Skeletal muscle satellite cell (primary cell): Measurements from ENCODE around the gene C12orf56.
"Not testable (repeated sequence)": the region's sequence is repeated elsewhere in the genome, so short reads cannot be mapped to it uniquely, and the experiment has no call there.

Source experiments
- H3K27me3 ChIP-seq: 2 replicates; pipeline ENCODE4 v1.7.0; 2013; ENCODE audit warnings: low read length; ENCODE audit not compliant: control insufficient read depth, insufficient read depth
- H3K36me3 ChIP-seq: 2 replicates; pipeline ENCODE4 v1.7.0; 2013; ENCODE audit warnings: mild to moderate bottlenecking, control low read depth, low read length; ENCODE audit not compliant: insufficient read depth
- H3K4me1 ChIP-seq: 2 replicates; pipeline ENCODE4 v1.7.0; 2013; ENCODE audit warnings: low read length; ENCODE audit not compliant: control insufficient read depth, insufficient read depth
- H3K4me2 ChIP-seq: 2 replicates; pipeline ENCODE4 v1.7.0; 2013; ENCODE audit warnings: mild to moderate bottlenecking, low read length
- H3K4me3 ChIP-seq: 2 replicates; pipeline ENCODE4 v1.7.0; 2013; ENCODE audit warnings: low read length
- H3K9ac ChIP-seq: 2 replicates; pipeline ENCODE4 v1.7.0; 2013; ENCODE audit warnings: mild to moderate bottlenecking, low read depth, low read length, moderate library complexity
- H3K9me3 ChIP-seq: replicated peaks from 2 replicates; pipeline ENCODE4 v1.7.0; 2013; ENCODE audit warnings: mild to moderate bottlenecking, control low read depth, low read length

Gene C12orf56

DNA sequence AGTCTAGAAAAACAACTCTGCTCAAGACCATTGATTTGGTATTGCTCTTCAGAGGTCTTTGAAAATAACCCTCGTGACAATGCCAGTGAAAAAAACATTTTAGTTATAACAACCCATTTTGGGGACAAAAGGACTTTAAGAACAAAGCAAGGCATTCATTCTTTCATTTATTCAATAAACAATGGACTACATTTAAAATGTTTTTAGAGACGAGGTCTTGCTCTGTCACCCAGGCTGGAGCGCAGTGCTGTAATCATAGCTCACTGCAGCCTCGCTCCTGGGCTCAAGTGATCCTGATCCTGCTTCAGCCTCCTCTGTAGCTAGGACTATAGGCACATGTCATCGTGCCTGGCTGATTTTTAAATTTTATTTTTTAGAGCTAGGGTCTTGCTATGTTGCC is 160.8 kb downstream of the C12orf56 start:
- no peaks in the 10 kb centered on the region for H3K36me3 ChIP-seq
- no peaks in the 10 kb centered on the region for H3K4me1 ChIP-seq
- H3K4me3 ChIP-seq = no peak overlapping the region
- no peak overlapping the region for H3K9ac ChIP-seq
- no peak overlapping the region for H3K4me2 ChIP-seq
- no peaks in the 10 kb centered on the region for H3K9me3 ChIP-seq
- H3K27me3 ChIP-seq = no peaks in the 10 kb centered on the region

DNA sequence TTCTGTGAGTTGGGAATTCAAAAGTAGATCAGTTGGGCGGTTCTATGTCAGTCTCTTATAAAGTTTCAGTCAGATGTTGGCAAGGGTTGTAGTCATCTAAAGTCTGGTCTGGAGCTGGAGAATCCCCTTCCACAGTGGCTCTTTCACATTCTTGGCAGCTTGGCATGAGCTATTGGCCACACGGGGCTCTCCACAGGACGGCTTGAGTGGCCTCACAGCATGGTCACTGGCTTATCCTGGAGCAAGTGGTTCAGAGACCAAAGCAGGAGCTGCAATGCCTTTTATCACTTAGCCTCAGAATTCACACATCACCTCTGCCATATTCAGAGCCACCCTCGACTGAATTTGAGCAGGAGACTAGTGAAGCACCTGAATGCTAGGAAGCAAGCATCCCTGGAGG is 161.3 kb downstream of the C12orf56 start:
- Histone ChIP-seq H3K9ac (no peak overlapping the region), H3K9me3 (no peaks in the 10 kb centered on the region), H3K4me2 (no peak overlapping the region), H3K4me3 (no peak overlapping the region), H3K27me3 (no peaks in the 10 kb centered on the region), H3K4me1 (no peaks in the 10 kb centered on the region), H3K36me3 (no peaks in the 10 kb centered on the region)

GRCh38 chr12:64225626-64226025 is 164.9 kb downstream of the C12orf56 start:
- Histone ChIP-seq H3K4me1 (peaks cover 10% of the 10 kb centered on the region), H3K4me2 (no peak overlapping the region), H3K36me3 (no peaks in the 10 kb centered on the region)

GRCh38 chr12:64222009-64222765 is 168.4 kb downstream of the C12orf56 start, which contains the start of gene KICS2:
KICS2 (minus strand) TSS chr12:64222296; CDS start chr12:64222237, 59 bp downstream.
- Histone ChIP-seq H3K36me3 (no peaks in the 10 kb centered on the region), H3K4me3 (peak within 1 kb of the TSS; percentile 85), H3K4me2 (peak within 1 kb of the TSS; percentile 93), H3K9me3 (no peaks in the 10 kb centered on the region), H3K4me1 (peaks cover 10% of the 10 kb centered on the region), H3K9ac (peak within 1 kb of the TSS; percentile 93), H3K27me3 (no peaks in the 10 kb centered on the region)

More at GRCh38 chr12:64225626-64226025, 164.9 kb downstream of the C12orf56 start:
- Histone ChIP-seq H3K9me3 (no peaks in the 10 kb centered on the region), H3K4me3 (no peak overlapping the region), H3K27me3 (no peaks in the 10 kb centered on the region), H3K9ac (no peak overlapping the region)

GRCh38 chr12:64221651-64222008 is 168.9 kb downstream of the C12orf56 start:
- no peaks in the 10 kb centered on the region for H3K9me3 ChIP-seq
- no peaks in the 10 kb centered on the region for H3K27me3 ChIP-seq
- peak overlapping the region; percentile 93 for H3K9ac ChIP-seq
- no peaks in the 10 kb centered on the region for H3K36me3 ChIP-seq
- H3K4me3 ChIP-seq = peak overlapping the region; percentile 85
- peak overlapping the region; percentile 93 for H3K4me2 ChIP-seq
- H3K4me1 ChIP-seq = peaks cover 10% of the 10 kb centered on the region

DNA sequence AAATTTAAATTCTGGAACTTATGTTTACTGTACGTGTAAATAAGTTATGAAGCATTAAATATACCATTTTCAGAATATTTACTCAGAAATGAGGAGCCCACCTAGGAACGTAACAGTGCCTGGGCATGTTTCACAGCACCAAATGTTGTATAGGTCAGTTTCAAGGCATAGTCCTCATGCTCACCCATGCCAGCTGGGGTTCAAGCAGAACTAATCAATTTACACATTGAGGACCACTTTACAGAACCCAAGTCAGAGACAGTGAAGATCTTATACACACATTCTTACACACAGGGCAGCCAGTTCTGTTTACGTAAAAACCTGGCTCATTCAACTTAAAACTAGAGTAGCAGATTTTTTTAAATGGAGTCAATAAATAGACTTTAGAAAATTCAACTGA is 170.5 kb downstream of the C12orf56 start:
- H3K36me3 ChIP-seq = no peaks in the 10 kb centered on the region
- H3K4me1 ChIP-seq = peaks cover 10% of the 10 kb centered on the region
- H3K4me2 ChIP-seq = no peak overlapping the region
- no peak overlapping the region for H3K4me3 ChIP-seq
- H3K9me3 ChIP-seq = no peaks in the 10 kb centered on the region
- H3K9ac ChIP-seq = no peak overlapping the region
- H3K27me3 ChIP-seq = no peaks in the 10 kb centered on the region

DNA sequence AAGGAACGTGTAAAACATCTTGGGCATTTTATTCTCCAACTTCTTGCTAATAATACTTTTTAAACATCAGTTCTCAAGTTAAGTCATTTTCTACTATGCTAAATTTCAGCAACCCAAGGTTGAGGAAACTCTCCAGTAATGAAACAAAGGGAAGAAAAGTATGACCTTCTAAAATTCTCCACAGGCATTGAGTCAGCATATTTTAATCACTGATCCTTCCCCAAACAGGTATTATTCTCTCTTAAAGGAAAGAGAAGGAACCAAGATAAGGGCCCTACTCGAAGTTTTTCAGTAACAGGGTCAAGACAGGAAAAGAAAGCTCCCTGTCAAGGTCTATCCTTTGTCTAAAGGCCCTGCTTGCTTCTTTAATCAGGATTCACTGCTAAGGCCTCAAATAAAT is 171.4 kb downstream of the C12orf56 start:
- Histone ChIP-seq H3K4me2 (no peak overlapping the region), H3K4me3 (no peak overlapping the region), H3K9ac (no peak overlapping the region), H3K9me3 (no peaks in the 10 kb centered on the region), H3K4me1 (peaks cover 10% of the 10 kb centered on the region), H3K27me3 (no peaks in the 10 kb centered on the region), H3K36me3 (no peaks in the 10 kb centered on the region)

GRCh38 chr12:64218597-64218996 is 172.0 kb downstream of the C12orf56 start:
- no peak overlapping the region for H3K9ac ChIP-seq

DNA sequence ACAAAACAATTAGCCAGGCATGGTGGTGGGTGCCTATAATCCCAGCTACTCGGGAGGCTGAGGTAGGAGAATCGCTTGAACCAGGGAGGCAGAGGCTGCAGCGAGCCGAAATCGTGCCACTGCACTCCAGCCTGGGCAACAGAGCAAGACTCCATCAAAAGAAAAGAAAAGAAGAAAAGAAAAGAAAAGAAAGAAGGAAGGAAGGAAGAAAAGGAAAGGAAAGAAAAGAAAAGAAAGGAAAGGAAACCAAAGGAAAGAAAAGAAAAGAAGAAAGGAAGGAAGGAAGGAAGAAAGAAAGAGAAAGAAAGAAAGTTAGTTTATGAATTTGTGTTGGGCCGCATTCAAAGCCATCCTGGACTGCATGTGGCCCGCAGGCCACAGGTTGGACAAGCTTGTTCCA is 172.9 kb downstream of the C12orf56 start:
- peaks cover 10% of the 10 kb centered on the region for H3K4me1 ChIP-seq
- H3K9me3 ChIP-seq, H3K9ac ChIP-seq, H3K4me3 ChIP-seq, H3K4me2 ChIP-seq, H3K27me3 ChIP-seq, H3K36me3 ChIP-seq: not testable (repeated sequence)

More at GRCh38 chr12:64218597-64218996, 172.0 kb downstream of the C12orf56 start:
- H3K4me1 ChIP-seq = peaks cover 10% of the 10 kb centered on the region
- no peaks in the 10 kb centered on the region for H3K27me3 ChIP-seq
- H3K4me2 ChIP-seq = no peak overlapping the region
- no peaks in the 10 kb centered on the region for H3K9me3 ChIP-seq
- no peak overlapping the region for H3K4me3 ChIP-seq
- H3K36me3 ChIP-seq = no peaks in the 10 kb centered on the region

DNA sequence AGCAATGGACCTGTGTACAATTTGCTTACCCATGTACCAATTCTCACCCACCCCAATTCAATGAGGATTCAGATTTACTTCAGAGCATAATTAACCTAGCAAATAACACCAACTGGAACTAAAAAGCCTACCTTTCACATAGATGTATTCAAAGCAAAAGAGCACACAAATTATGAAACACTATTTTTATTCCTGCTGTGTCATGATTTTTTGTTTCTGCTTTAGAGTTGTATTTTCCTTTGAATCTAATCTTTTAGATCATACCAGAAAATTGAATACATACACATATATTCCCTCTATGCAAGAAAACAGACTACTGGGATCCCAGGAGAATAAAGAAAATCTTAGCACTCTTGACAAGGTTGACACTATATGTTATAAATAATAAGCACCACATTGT is 174.3 kb downstream of the C12orf56 start:
- H3K4me1 ChIP-seq = peaks cover 7% of the 10 kb centered on the region
- H3K9ac ChIP-seq = no peak overlapping the region
- H3K4me2 ChIP-seq = no peak overlapping the region
- H3K36me3 ChIP-seq = no peaks in the 10 kb centered on the region
- H3K4me3 ChIP-seq = no peak overlapping the region
- no peaks in the 10 kb centered on the region for H3K9me3 ChIP-seq
- no peaks in the 10 kb centered on the region for H3K27me3 ChIP-seq
